Activated T-cell treated with anti-CD3 and anti-CD28 coated beads for 1 hour (primary cell): ENCODE data around the gene REXO5.

Experiments used
- DNase-seq: peaks from one replicate; pipeline ENCODE4 v3.0.0-alpha.2; 2020; ENCODE audit warnings: low read depth

REXO5 gene

DNA sequence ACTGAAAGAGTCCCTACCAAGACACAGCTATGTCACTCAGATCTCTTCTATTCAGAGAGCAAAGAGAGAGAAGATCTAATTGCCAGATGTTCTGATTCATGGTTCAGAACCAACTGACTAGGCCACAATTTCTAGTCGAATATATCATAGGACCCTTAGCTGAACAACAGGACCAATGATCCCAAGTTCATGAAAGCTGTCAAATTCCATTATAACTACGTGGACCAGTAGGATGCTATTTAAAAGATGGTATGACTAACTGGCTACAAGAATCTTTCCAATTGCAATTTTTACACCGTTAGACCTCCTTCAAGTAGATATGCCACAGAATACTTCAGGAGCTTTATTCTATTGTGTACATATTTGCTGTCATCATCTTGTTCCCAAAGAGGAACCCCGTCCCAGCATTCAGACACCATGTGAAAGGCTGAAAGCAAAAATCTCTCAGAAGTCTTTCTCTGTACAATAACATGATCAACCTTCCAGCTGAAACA lies 67.8 kb downstream of the REXO5 start:
- DNase-seq: no peak

- DNase-seq: no peak
Observed at GRCh38 chr16:20875355-20875650, 69.0 kb downstream of the REXO5 start.

DNA sequence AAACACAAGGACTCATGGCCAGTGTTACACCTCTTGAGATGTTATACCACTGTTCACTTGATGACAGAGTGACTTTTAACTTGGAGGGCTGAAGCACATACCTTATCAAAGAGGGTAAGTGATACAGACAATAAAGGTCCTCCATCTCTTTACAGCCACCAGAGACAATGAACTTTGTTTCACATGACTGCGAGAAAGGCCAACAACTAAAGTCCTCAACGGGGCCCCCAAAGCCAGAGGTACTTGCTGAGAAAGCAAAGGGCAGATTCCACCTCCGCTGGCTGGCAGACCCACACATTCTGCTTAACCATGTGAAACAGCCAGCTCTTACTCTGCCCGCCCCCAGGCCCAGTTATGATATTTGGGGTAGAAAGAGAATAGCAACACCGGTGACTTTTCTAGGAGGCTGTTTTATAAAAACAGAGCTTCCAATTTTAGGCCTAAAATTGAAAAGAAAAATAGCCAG lies 72.4 kb downstream of the REXO5 start:
- no peak for DNase-seq

DNA sequence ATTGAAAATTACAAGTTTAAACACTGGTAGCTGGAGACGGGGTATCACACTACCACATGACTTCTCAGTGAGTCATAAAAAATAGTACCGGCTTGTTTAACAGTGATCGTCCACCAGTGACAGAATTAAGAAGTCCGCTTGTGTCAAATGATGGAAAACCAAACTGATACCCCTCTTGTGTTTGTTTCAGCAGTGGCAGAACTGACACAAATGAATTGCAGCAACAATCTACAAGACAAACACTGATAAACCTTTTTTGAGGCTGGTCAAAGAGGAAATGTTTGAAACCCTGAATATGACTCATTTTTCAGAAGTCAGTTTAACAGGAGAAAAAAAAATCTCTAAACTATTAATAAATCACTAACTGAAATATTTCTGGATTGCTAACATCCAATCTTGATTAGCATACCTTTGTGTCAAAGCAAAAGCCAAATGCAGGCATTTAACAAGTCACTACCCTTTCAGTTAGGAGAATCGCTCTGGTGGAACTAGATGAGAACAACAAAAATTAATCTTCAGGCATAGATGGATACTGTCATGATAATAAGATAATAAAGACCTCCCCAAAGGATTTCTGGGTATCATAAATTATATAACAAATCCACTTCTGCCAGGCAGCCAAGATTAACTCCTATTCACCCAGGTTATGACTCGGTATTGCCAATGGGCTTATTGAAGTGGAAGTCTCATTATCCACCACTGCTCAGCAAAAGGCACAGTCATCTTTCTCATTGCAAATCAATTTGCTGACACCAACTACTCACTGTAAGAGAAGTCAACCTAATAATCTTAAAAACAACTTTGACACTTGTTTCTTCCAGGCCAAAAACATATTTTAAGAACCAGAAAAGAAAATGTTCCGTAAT lies 73.1 kb downstream of the REXO5 start:
- DNase-seq: no peak

DNA sequence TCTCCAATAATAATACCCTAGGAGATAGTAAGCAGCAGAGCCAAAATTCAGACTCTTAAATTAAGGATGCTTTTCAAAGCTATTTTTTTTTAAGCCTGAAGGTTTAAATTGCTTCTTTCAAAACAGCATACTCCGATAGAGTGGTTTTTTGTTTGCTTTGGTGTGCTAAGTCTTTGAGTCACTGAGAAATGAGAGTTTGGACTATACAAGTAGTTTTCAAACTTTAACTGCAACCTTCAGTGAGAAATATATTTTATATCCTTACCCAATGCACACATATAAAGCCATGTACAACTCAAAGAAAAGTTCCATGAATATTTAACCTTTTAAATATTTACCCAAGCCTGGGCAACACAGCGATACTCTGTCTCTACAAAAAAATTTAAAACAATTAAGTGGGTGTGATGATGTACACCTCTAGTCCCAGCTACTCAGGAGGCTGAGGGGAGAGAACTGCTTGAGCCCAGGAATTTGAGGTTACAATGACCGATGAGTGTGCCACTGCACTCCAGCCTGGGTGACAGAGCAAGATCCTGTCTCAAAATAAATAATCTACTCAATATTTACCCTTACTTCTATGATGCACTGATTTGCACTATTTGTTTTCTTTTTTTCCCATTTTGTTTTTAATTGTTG lies 74.7 kb downstream of the REXO5 start:
- DNase-seq: no peak

- DNase-seq: no peak
Observed at GRCh38 chr16:20881503-20881878, 75.2 kb downstream of the REXO5 start.

DNA sequence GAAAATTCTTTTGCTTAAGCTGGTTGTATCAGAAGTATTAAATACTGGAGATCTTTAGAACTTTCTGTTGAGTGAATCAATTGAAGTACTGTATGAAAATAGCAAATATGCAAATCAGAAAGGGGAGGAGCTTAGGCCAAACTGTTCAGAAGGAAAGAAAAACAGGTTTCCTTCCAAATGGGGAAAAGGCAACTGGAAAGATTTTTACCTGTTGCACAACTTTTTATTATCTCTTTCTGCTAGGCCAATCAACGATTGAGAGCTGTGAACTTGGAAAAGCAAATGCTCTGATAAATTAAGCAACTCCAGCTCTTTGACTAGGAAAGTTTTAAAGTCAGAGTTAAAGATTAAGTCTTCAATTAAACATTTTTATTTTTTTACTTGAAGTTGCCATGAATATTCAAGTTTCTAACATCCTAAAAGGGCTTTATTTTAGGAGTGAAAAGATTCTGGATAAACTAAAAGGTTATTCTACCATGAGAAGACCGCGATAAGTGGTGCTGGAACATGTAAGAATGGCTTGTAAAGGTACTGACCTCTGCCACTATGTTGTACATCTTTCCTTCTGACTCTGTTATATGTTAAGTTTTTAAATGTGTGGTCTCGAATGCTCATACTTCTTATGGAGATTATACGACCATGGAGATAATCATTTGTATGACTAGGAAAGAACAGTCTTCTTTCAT lies 77.4 kb downstream of the REXO5 start:
- no peak for DNase-seq

DNA sequence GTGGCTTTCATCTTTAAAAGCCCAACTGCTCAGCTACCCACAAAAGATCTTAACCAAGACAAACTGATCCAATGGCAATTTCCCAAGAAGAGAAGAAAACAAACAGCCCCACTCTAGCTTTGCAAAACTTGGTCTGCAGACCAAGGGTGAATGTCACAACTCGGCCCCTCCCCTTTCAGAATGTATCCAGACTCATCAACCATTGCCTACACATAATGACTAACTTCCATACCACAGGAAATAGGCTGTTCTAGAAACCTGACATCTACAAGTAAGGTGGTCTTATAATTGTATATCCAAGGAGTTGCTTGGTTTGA lies 77.9 kb downstream of the REXO5 start:
- no peak for DNase-seq

GRCh38 chr16:20886320-20886719 lies 80.0 kb downstream of the REXO5 start:
- no peak for DNase-seq

GRCh38 chr16:20887207-20887606 lies 80.9 kb downstream of the REXO5 start:
- no peak for DNase-seq

DNA sequence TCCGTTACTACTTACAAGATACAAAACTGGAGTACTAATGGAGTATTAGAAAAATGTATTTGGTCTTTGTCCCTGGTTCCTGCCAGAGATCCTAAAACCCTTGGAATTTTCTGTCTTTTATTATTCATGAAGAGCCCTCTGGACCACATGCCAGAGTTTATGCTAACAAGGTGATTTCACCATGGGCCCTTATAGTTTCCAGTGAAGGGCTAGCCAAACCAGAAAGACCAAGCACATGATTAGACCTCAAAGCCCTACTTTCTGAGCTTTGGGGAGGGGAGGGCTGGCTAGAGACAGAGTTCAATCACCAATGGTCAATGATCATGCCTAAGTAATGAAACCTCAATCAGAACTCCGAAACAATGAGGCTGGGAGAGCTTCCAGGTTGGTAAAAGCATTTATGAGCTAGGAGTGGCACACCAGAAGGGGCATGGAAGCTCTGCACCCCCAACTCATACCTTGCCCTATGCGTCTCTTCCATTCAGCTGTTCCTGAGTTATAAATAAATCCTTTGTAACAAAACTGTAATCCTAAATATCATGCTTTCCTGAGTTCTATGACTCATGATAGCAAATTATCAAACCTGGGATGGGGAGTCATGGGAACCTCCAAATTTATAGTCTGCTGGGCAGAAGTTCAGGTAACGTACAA lies 83.4 kb downstream of the REXO5 start:
- no peak for DNase-seq

- no peak for DNase-seq
Observed at GRCh38 chr16:20894388-20894787, 88.1 kb downstream of the REXO5 start.

- no peak for DNase-seq
Observed at GRCh38 chr16:20897253-20897897, 91.0 kb downstream of the REXO5 start.

DNA sequence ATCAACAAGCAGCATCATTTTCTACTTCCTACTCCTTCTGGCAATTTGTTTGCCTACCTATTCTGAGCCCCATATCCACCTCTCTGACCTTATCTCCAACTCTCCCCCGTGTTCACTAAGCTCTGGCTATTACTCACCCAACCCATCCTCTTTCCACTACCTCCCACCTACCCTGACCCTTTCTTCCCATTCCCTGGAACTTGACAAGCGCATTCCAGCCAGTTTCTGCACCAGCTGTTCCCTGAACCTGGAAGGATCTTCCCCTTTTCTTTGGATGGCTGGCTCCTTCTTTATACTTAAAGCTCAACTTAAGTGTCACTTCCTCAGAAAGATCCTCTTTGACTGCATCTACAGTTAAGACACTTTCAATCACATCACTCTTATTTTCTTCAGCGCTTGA lies 91.6 kb downstream of the REXO5 start:
- DNase-seq: no peak

- no peak for DNase-seq
Observed at GRCh38 chr16:20899071-20899470, 92.7 kb downstream of the REXO5 start.
